Measurements from ENCODE around the gene TOP1. TPM values are rescaled to one million over a fixed set of nuclear protein-coding genes. Genes with fewer than 3 reads are reported as not detected.

The TOP1 gene
- total and polyA plus RNA-seq, 9 of the 15 experiments (the other 6 are each of a cell fraction or from before 2014, with no cell fraction given), result 26.4 to 127 (median 39.6) TPM

DNA sequence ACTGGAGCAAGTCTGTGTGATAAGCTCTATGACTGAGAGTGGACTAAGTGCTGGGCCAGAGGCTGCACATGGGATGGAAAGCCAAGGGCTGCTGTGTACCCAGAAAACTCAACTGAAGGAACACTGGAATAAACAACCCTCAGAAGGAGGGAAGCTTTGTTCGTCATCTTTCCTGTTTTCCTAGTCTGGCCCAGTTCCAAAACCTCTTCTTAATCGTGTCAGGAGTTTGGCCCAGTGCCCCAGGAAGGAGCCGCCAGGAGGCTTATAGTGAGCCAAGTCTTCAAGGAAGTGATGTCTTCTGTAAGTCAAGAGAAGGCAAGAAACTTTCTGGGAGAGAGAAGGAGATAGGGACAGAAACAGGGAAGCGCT, 23.3 kb upstream of the TOP1 start:
- Histone ChIP-seq H3K9me1 (ENCODE audit: control insufficient read depth, insufficient read depth, low read length) (no peaks in the 10 kb centered on the region), H3K4me2 (ENCODE audit: insufficient read depth, low read length) (no peak overlapping the region), H3K27ac (ENCODE audit: extremely low read depth, low read depth, low read length) (no peak overlapping the region; the same call in 2 of the 3 replicates), H3K79me2 (ENCODE audit: control insufficient read depth, insufficient read depth, low read length) (no peaks in the 10 kb centered on the region), H3K9ac (ENCODE audit: insufficient read depth in 1 of 2, low read depth in 2 of 2, low read length in 2 of 2) (no peak overlapping the region), H3K27me3 (ENCODE audit: control insufficient read depth in 2 of 2, insufficient read depth in 2 of 2, low read length in 2 of 2) (no peaks in the 10 kb centered on the region), H3K4me1 (replicated peaks in 1 of 2; ENCODE audit: control insufficient read depth in 2 of 2, insufficient read depth in 2 of 2, low read length in 2 of 2) (peaks cover 38 to 59% of the 10 kb centered on the region in 2 experiments), H3K4me3 (no peak overlapping the region), H3K9me3 (replicated peaks; ENCODE audit: control insufficient read depth, insufficient read depth, low read depth, low read length) (0 out of 2 replicates have a peak, but pooled peaks cover 2% of the 10 kb centered on the region), H2AFZ (ENCODE audit: low read depth, low read length) (peak overlapping the region; percentile 47), H4K20me1 (replicated peaks; ENCODE audit: control insufficient read depth, insufficient read depth, low read length) (no peaks in the 10 kb centered on the region), H3K36me3 (ENCODE audit: control insufficient read depth, insufficient read depth, low read length) (no peaks in the 10 kb centered on the region)
- FAIRE-seq, result no peak
- ChIA-PET POLR2A (interaction anchor here (0.7 to 1.0 kb wide), 2 partner anchors 12 to 36 kb away, joined by 3 to 4 read pairs; no protein-coding TSS in a partner anchor), CTCF (ENCODE audit: low intra/inter-chr PET ratio) (no interaction called here)
- DNase-seq (ENCODE audit: extremely low read depth in 1 of 4, low spot score in 3 of 4), result peak in 1 of 4 experiments; percentile 51
- intact Hi-C loops (cut with micrococcal nuclease) (no loop called here), in situ Hi-C loops (cut with MboI) (no loop called here)
- no TSS peak for BruUV-seq (replicated peaks)
- ATAC-seq, result no peak
- WGBS (ENCODE audit: insufficient coverage, low coverage, missing lambda C conversion rate), result 4% methylated on average over 3 of the region's 4 CpGs
- TF ChIP-seq NFXL1 (CRISPR knock-in tag; IDR thresholded peaks at IDR 0.05) (no peak), ZEB2 (IDR thresholded peaks at IDR 0.05) (0 out of 2 replicates have a peak, but pooled peaks have one; percentile 23), SRSF3 (IDR thresholded peaks at IDR 0.05; ENCODE audit: insufficient read depth, low read length) (no peak), ADNP (tag; IDR thresholded peaks at IDR 0.05) (0 out of 2 replicates have a peak, but pooled peaks have one; percentile 33), NR2C2 (CRISPR knock-in tag; IDR thresholded peaks at IDR 0.05) (no peak), NR2C2 (tag; IDR thresholded peaks at IDR 0.05) (0 out of 2 replicates have a peak, but pooled peaks have one; percentile 22), ZNF780A (CRISPR knock-in tag; IDR thresholded peaks at IDR 0.05) (no peak), PML (IDR thresholded peaks at IDR 0.05; ENCODE audit: low read length) (no peak), ZKSCAN8 (CRISPR knock-in tag; IDR thresholded peaks at IDR 0.05) (no peak), MECOM (CRISPR knock-in tag; IDR thresholded peaks at IDR 0.05) (no peak), ZNF507 (tag; conservative IDR thresholded peaks at IDR 0.05) (no peak), KAT8 (IDR thresholded peaks at IDR 0.05; ENCODE audit: low read depth) (no peak)
- TF ChIP-seq, protein P1, sequence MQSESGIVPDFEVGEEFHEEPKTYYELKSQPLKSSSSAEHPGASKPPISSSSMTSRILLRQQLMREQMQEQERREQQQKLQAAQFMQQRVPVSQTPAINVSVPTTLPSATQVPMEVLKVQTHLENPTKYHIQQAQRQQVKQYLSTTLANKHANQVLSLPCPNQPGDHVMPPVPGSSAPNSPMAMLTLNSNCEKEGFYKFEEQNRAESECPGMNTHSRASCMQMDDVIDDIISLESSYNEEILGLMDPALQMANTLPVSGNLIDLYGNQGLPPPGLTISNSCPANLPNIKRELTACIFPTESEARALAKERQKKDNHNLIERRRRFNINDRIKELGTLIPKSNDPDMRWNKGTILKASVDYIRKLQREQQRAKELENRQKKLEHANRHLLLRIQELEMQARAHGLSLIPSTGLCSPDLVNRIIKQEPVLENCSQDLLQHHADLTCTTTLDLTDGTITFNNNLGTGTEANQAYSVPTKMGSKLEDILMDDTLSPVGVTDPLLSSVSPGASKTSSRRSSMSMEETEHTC (IDR thresholded peaks at IDR 0.05), result no peak
- TF ChIP-seq, protein P2, sequence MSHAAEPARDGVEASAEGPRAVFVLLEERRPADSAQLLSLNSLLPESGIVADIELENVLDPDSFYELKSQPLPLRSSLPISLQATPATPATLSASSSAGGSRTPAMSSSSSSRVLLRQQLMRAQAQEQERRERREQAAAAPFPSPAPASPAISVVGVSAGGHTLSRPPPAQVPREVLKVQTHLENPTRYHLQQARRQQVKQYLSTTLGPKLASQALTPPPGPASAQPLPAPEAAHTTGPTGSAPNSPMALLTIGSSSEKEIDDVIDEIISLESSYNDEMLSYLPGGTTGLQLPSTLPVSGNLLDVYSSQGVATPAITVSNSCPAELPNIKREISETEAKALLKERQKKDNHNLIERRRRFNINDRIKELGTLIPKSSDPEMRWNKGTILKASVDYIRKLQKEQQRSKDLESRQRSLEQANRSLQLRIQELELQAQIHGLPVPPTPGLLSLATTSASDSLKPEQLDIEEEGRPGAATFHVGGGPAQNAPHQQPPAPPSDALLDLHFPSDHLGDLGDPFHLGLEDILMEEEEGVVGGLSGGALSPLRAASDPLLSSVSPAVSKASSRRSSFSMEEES (CRISPR knock-in tag; IDR thresholded peaks at IDR 0.05), result no peak
- TF ChIP-seq, protein P3, sequence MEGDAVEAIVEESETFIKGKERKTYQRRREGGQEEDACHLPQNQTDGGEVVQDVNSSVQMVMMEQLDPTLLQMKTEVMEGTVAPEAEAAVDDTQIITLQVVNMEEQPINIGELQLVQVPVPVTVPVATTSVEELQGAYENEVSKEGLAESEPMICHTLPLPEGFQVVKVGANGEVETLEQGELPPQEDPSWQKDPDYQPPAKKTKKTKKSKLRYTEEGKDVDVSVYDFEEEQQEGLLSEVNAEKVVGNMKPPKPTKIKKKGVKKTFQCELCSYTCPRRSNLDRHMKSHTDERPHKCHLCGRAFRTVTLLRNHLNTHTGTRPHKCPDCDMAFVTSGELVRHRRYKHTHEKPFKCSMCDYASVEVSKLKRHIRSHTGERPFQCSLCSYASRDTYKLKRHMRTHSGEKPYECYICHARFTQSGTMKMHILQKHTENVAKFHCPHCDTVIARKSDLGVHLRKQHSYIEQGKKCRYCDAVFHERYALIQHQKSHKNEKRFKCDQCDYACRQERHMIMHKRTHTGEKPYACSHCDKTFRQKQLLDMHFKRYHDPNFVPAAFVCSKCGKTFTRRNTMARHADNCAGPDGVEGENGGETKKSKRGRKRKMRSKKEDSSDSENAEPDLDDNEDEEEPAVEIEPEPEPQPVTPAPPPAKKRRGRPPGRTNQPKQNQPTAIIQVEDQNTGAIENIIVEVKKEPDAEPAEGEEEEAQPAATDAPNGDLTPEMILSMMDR (IDR thresholded peaks at IDR 0.05 in 2 of 3, conservative IDR thresholded peaks at IDR 0.05 in 1 of 3; ENCODE audit: insufficient read depth in 2 of 3, low read depth in 1 of 3, low read length in 3 of 3), result 0 out of 6 replicates have a peak, but pooled peaks of 1 of the 3 experiments have one; percentile 2
- TF ChIP-seq, protein P4, sequence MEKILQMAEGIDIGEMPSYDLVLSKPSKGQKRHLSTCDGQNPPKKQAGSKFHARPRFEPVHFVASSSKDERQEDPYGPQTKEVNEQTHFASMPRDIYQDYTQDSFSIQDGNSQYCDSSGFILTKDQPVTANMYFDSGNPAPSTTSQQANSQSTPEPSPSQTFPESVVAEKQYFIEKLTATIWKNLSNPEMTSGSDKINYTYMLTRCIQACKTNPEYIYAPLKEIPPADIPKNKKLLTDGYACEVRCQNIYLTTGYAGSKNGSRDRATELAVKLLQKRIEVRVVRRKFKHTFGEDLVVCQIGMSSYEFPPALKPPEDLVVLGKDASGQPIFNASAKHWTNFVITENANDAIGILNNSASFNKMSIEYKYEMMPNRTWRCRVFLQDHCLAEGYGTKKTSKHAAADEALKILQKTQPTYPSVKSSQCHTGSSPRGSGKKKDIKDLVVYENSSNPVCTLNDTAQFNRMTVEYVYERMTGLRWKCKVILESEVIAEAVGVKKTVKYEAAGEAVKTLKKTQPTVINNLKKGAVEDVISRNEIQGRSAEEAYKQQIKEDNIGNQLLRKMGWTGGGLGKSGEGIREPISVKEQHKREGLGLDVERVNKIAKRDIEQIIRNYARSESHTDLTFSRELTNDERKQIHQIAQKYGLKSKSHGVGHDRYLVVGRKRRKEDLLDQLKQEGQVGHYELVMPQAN (IDR thresholded peaks at IDR 0.05; ENCODE audit: borderline replicate concordance), result no peak
